GM13977 (cell line): ENCODE data around the gene TRIM29.

Experiments
- DNase-seq: peaks from one replicate; pipeline ENCODE4 v3.0.0; 2012; ENCODE audit warnings: low spot score
- CTCF ChIP-seq: IDR thresholded peaks from 2 replicates; pipeline ENCODE4 v1.5.1; 2012; ENCODE audit warnings: mild to moderate bottlenecking, control low read depth; ENCODE audit not compliant: insufficient read depth; ENCODE audit errors: extremely low read depth, missing control alignments
- in situ Hi-C: fragments of 300-500 bp; cut with MboI; formaldehyde crosslinking; loops from one replicate; pipeline ENCODE4 v1.12.0; 2022; ENCODE audit warnings: low sequenced_read_pairs, low pct_unique_long_range_greater_than_20kb, mixed read lengths, inconsistent platforms; ENCODE audit not compliant: unreplicated experiment

Gene TRIM29

GRCh38 chr11:120102050-120102863 is 35.7 kb downstream of the TRIM29 start:
- DNase-seq, result no peak
- no peak for TF ChIP-seq CTCF
- in situ Hi-C loops, result loop anchor here (10.0 kb wide), 1 partner anchor 427 kb away; no protein-coding TSS in a partner anchor

GRCh38 chr11:120098503-120099020 is 39.4 kb downstream of the TRIM29 start:
- in situ Hi-C loops, result no loop called here
- no peak for DNase-seq
- TF ChIP-seq CTCF, result no peak

GRCh38 chr11:120097721-120098385 is 40.1 kb downstream of the TRIM29 start:
- no peak for DNase-seq
- in situ Hi-C loops, result no loop called here
- no peak for TF ChIP-seq CTCF

- no peak for DNase-seq
- in situ Hi-C loops, result no loop called here
- TF ChIP-seq CTCF, result no peak
Observed at GRCh38 chr11:120096369-120097191, 41.3 kb downstream of the TRIM29 start.

GRCh38 chr11:120095516-120095915 is 42.4 kb downstream of the TRIM29 start:
- in situ Hi-C loops, result no loop called here
- no peak for DNase-seq
- TF ChIP-seq CTCF, result no peak

- DNase-seq, result no peak
- in situ Hi-C loops, result no loop called here
- no peak for TF ChIP-seq CTCF
Observed at GRCh38 chr11:120091701-120092100, 46.2 kb downstream of the TRIM29 start.
